HG02623 (cell line): ENCODE data around the gene KCTD15.

Source experiments
- ATAC-seq: cut with Tn5 transposase; IDR thresholded peaks from one replicate; pipeline ENCODE4 v1.9.1; 2021; ENCODE audit warnings: moderate library complexity; ENCODE audit not compliant: unreplicated experiment

KCTD15 gene, protein sequence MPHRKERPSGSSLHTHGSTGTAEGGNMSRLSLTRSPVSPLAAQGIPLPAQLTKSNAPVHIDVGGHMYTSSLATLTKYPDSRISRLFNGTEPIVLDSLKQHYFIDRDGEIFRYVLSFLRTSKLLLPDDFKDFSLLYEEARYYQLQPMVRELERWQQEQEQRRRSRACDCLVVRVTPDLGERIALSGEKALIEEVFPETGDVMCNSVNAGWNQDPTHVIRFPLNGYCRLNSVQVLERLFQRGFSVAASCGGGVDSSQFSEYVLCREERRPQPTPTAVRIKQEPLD

DNA sequence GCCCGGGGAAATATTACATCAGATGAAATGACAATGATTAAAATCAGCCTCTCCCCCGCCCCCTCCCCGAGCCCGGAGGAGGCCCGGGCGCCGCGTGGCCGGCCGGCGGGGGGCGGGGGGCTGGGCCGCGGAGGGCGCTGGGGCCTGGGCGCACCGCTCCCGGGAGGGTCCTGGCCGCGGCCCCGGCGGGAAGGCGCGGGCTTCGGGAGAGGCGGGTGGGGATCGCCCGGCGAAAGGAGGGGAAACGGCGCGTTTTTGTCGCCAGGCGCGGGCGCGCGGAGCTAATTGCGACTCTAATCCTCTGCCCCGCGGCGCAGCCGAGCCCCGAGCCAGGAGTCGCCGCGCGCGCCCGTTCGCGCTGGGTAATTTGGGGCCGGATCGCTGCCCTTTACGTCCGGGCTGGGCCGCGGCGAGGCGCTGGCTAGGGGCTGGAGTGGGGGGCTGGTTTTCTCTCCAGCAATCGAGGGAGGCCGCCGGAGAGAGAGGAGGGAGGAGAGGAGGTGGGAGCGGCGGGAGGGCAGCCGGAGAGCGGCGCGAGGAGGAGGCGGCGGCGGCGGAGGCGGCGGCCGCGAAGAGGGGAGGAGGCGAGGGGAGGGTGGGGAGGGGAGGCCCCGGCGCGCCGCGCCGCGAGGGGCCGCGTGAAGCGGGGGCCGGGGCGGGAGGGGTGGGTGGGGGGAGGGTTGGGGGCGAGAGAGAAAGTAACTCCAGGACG, at the start of gene KCTD15:
KCTD15 (plus strand) TSS at position 707 of the 712 bp plus-strand sequence. CDS start 3,585 bp downstream, outside the sequence.
- no peak for ATAC-seq

DNA sequence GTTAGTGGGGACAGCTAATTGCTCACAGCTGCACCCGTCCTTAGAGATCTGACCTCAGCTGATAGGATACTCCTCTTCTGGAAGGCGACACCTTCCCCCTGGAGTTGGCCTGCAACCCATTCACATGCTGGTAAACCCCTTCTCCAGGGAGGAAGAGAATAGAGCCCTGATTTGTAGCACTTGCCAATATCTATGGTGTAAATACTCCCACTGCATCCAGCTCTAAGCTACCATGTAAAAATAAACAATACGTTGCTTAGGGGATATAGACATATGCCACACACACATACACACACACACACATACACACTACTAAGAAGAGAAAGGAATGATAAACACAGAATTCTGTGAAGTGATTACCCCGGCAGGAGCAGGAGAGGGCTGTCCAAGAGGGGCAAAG, 49.4 kb upstream of the KCTD15 start:
- no peak for ATAC-seq

DNA sequence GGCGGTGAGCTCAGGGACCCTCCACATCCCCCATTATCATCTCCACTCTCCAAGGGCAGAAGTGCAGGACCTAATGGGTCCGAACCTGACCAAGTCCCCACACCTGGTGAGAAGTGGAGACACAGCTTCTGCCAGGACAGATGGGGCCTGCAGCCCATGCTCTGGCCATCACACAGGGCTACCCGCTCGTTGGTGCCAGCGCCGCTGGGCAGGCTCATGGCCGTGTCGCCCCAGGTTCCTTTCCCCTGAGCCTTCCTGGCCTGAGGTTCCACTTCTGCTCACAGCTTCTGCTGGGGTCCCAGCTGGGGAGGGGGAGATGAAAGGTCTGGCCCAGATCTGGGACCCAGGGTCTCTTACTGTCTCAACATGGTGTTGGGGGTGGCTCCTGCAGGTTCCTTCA, 48.4 kb upstream of the KCTD15 start:
- ATAC-seq = no peak

DNA sequence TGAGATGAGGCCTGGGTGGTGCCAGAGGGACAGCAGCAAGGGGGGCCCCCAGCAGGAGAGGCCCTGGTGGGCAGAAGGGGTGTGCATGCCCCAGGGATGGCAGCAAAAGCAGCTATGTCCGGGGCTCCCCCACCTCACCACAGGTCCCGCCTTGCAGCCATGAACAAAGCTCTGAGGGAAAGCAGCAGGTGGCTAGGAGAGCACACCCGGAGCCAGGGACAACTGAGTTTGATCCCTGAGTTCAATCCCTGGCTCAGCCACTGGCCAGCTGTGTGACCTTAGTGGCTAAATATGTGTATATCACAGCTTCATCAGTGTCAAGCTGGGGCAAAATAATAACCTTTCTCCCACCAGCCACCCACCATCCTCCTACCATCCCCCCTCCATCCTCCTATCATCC, 47.7 kb upstream of the KCTD15 start:
- ATAC-seq = no peak

DNA sequence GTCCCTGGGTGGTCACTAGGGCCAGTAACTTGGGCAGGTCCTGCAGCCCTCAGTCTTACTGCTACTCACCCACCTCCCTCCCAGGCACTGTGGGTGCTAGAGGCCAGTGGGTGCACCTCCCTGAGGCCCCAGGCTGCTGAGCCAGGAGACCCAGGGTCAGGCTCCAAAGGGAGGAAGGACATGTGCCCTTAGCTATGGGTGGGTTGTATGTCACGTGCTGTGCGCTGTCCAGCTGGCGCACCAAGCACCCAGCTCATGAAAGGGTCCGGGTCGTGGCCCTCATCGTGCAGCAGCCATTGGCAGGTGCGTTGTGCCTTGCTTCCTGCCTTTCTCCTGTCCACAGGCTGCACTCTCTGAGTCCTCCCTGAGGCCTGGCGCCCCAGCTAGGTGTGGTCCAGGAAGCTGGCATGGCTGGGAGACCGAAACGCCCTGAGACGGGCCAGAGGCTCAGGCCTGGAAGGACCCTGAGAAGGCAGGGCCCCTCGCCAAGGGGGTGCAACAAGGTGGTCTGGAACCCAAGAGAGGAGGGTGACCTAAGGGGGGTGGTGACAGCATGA, 47.0 kb upstream of the KCTD15 start:
- no peak for ATAC-seq

DNA sequence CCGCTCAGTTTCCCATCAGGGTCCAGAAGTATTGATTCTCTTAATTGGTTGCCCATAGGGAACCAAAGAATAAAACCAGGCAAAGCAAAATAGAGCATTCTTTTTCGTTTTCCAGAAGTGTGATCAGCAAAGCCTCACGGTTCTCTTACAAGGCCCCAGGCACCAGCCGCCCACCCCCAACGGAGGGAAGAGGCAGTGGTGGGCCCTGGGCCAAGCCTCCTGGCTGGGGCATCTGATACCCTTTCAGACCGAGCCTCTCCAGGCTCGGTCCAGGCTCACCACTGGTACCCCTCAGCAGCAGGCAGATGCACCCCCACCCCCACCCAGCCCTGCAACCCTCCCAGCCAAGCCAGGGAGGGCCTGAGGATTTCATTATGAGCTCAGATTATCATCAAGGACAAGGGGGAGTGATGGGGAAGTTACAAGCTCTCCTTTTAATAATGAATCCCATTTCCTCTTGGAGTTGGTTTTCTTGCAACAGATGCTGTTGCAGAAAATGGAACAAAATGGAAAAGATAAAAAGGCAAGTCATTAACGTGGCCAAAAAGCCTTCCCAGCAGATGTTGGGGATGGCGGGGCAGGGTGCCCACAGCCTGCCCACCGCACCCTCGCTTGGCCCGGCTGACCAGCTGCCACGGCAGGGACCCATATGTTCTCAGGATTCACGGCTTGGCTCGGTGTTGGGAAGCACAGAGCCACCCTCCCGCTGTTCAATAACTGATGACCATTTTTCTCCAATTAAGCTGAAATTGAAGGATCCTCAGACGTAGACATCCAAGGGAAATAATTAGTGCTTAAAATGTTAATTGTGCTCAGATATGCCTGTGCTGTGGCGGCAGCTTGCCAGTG, 45.9 kb upstream of the KCTD15 start:
- ATAC-seq = no peak

DNA sequence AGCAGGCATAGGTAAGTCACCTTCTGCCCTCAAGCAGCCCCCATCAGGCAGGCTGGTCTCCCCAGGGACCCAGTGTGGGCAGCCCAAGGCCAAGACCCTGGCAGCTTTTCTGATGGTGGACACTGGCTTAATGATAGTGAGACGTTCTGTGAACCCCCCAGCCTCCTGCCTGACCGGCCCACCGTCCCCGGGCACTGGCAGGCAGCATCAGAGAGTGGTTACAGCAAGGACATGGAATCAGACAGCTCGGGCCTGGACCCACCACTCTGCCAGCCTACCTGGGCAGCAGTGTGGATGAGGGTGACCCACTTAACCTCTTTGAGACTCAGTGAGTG, 45.3 kb upstream of the KCTD15 start:
- ATAC-seq = no peak

DNA sequence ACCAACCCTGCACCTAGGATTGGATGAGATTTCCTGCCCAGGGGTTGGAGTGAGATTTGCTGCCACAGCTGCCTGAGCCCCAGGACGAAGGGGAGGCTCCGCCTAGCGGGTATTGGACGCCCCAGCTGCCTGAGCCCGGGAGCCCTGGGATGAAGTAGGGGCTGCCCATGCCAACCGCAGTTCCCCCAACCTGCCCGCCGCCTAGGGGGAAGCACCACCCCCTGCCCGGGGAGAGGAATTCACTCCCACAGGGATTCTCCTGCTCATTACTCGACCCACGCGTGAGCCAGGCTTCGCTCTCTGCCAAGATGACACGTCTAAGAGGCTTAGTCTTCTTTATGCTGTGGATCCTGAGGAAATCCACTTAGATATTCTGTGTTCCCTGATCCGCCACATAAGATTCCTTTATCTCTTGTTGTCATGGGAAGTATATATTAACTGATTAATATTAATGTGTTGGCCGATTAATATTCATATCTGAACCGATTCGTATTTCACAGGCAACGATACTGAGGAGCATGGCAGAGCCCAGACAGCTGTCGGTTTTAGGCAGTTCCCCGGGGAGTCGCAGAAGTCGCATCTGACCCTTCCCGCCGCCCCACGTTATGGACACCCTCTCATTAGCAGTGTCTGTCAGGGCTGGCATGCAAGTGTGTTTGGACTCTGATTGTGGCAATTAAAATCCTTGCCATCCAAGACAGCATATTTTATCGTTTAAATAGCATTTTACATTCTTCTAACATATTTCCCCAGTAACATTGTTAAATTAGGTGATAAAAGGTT, 44.5 kb upstream of the KCTD15 start:
- ATAC-seq = no peak

DNA sequence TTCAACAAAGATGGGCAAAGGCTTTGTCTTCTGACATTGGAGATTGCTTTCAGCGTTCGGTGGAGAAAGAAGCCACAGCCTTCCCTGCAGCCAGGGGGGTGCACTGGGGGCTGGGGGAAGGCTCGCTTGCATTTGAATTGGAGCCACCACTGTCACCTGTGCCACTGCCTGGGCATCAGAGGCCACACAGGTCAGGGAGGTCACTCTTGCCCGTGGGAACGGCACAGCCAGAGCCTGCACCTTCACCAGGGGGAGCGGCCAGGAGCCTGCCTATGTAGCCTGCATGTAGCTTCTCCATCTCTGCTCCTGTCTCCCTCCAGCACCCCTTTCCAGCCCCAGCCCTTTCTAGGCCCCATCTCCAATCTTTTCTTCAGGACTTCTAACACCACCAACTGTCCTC, 43.7 kb upstream of the KCTD15 start:
- no peak for ATAC-seq

DNA sequence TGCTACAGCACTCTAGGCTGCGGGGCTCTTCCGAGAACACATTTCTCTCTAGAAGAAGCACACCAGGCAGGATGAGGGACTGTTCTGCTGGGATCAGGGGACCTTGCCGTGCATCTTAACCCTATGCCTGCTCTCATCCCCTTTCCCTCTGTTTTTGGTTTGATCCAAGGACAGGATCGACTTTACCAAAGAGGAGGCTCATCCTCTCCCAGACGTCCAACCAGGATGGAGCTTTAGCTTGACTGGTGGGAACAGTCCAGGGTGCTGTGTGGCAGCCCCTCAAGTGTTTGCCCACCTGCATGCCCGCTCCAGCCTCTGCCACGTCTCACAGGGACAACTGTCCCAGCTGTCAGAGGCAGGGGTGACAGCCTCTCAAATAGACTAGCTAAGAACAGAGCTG, 42.3 kb upstream of the KCTD15 start:
- ATAC-seq = no peak

DNA sequence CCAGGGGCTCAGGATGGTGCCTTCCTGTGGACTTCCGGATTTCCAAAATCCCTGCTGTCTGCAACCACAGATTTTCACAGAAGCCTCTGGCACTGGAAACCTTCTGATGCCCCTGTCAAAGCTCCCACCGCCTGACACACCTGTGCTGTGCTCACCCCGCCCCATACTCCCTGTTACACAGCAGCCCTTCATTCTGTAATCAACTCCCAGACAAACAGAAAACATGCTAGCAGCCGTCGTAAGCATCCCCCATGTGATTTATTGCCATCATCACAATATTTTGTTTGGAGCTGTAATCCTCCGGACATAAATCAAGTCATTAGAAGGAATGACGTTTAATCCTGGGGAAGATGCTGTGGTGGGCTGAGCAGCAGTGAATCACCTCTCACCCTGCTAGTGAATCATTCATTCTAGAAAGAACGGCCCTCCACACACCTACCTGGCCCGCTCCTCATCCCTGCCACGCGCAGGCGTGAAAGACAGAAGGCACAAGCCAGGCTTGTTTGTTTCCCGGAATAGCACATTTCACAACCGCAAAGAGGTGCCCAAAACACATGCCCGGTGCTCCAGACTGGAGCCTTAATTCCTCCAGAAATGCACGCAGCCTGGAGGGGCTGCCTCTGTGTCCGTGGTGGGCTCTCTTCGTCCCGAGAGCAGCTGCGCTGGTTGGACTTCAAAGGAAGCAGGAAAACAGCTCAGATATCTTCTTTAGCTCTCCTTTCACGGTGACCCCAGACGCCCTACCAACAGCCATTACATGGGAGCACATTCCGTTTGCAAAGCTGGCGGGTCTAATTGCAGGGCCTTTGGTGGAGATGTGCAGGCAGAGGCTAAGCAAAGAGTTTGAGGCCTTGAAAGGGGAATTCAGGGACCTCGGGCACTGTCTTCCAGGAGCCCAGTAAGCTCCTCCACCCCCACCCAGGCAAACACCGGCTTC, 41.3 kb upstream of the KCTD15 start:
- no peak for ATAC-seq

DNA sequence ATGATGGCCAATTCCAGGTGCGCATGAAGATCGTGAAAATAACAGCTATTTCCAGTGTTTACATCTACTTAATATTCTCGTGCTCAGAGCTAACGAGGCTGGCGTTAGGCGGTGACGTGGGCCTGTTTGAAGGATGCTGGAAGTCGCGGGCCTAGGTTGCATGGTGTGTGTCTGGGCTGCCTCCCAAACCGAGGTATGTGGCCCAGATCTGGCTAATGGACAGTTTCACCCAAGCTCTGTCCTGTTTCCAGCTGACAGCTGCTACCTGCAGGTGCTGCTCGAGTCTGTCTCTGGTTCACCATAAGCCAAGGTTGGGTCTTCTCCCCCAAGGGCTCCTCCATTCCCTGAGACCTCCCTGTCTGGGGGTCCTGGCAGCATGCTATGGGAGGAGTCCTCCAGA, 40.5 kb upstream of the KCTD15 start:
- no peak for ATAC-seq

DNA sequence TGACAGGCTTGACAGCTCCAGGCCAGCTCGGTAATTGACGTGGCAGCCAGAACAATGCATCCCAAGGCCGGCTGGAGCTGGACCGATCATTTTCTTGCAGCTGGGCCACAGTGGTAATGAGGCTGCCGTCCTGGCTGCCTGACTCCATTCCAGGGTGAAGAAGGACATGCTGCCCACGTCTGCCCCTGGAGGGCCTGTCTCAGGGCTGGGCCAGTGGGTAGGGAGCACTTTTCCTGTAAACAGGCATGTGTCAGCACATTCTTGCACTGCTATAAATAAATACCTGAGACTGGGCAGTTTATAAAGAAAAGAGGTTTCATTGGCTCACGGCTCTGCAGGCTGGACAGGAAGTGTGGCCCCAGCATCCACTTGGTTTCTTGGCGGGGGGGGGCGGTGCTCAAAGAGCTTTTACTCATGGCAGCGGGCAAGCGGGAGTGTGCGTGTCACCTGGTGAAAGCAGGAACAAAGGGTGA, 38.1 kb upstream of the KCTD15 start:
- ATAC-seq = no peak

DNA sequence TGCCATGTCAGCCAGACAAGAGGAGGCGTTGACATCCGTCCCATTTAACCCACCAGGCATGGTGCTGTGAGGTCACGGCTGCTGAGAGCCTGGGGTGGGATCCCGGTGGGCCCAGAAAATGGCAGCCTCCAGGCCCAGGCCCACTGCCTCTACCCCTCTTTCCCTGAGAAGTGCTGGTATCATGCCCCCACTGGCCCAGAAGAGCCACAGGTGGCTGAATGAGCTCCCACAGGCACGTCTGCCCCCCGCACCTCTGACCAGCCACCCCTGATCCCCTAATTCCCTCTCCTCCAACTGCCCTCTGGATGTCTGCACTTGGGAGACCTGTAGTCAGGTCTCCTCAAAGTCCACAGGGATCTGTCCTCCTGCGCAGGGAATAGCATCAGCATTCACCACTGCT, 37.3 kb upstream of the KCTD15 start:
- no peak for ATAC-seq

DNA sequence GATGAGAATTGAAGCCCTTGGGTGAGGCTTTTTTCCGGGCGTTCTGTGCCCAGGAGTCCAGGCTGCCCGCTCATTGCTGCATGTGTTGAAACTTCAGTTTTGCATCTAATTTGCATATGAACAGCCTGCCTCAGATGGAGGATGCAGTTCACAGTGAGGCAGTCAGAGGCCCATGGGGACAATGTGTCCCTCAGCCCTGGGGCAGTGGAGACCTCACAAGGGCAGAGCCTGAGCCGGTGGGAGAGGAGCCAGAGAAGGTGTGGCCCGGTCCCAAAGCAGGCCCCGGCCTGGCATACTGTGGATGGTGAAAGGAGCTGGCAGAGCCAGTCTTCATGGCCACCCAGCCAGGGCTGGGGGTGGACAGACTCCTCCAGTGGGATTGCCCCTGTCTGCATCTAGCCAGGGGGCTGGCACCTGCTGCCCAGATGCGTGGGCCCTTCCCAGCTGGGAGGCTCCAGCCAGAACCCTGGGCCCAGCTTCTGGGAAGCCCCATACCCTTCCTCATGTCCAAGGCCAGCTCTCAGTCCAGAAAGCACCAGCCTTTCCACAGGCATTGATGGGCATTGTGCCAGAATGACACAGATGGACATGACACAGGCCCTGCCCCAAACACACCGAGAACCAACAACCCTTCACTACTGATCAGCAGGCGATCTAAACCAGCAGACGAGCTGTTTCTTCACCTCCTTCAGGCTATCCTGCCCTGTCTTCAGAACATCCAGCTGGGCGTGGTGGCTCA, 32.9 kb upstream of the KCTD15 start:
- ATAC-seq = no peak

DNA sequence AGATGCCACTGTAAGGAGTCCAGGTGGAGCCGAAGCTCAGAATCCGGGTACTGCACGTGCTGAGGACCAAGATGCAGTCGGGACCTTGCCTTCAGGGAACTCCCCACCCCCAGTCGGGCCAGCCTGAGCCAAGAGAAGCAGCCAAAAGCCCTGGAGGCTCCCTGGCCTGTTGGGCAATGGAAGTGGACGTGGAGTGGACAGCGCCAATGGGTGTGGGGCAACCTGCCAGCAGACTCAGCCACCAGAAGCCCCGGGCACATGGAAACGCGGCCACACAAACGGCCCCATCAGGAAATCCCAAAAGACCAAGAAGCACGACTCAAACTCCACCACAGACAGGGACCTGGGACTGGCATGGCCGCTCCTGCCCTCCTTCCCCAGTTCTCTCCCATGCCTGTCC, 30.0 kb upstream of the KCTD15 start:
- no peak for ATAC-seq

DNA sequence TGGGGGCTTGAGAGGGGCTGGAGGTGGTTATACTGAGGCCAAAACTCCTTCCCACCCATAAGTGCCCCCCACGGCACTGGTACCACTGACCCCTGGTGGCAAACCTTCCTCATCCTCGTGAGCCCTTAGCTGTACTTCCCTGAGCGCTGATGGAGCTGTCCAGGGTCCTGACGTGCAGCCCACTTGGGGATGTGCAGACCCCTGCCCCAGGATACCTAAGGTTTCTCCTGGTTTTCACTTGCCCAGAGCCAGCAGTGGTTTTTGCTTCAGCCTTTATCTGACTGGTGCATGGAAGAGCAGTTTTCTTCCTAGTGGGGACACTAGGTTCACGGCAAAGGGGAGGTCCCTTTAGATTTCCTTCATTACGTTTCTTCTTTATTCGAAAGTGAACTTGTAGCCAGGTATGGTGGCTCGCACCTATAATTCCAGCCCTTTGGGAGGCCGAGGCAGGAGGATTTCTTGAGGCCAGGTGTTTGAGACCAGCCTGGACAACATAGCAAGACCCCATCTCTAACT, 28.7 kb upstream of the KCTD15 start:
- no peak for ATAC-seq

DNA sequence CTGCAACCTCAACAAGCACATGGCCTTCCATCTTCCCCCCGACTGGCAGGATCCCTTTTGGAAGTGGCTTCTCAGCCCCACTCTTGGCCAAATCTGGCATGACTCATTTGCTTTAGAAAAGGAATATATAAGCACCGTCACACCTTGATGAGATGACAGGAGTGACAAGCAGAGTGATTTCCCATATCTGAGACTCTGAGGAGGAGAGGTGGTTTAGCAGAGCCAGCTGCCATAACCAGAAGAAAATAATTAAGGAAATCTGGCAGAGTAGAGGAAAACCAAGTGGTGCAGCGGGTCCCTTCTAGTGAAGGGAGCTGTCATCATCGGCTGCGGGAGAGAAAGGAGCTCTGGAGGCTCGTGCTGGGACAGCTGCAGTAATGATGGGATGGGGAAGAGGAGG, 27.5 kb upstream of the KCTD15 start:
- no peak for ATAC-seq

DNA sequence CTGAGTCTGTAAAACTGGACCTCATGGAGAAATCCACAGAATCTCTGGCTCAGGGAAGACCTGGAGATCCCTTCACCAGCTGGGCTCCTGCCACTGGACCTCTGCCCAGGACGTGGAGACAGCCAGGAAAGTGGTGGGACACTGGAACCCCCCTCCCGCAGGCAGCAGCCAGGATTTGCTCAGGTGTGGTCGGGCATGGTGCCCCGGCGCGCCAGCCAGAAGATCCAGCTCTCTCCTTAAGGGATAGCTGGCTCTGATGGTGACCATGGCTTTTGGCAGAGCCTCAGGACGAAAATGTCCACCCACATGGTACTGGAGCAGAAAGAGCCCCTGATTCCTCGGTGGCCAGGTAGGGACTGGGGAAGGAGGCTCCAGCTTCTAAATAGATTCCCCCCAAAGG, 26.6 kb upstream of the KCTD15 start:
- ATAC-seq = no peak
